HepG2 (cell line): ENCODE results near the gene ABAT. TPM values are rescaled to one million over a fixed set of nuclear protein-coding genes. Genes with fewer than 3 reads are reported as not detected.

Source experiments
- ARNT2 ChIP-seq: sonication (generic); formaldehyde crosslinking; IDR thresholded peaks from 2 replicates; pipeline ENCODE4 v1.8.0; 2022; ENCODE audit warnings: mild to moderate bottlenecking, low read depth, missing genetic modification reagents, moderate library complexity
- DPF2 ChIP-seq: sonication (generic); formaldehyde crosslinking; IDR thresholded peaks from 2 replicates; pipeline ENCODE4 v1.4.0; 2020; ENCODE audit warnings: mild to moderate bottlenecking, low read depth, missing genetic modification reagents, borderline replicate concordance
- ELF3 ChIP-seq: IDR thresholded peaks from 2 replicates; pipeline ENCODE4 v1.6.1; 2016; ENCODE audit warnings: missing genetic modification reagents, missing compliant biosample characterization
- EZH2 ChIP-seq: conservative IDR thresholded peaks from 2 replicates; pipeline ENCODE4 v1.6.1; 2012; ENCODE audit warnings: mild to moderate bottlenecking, low read depth, low read length, moderate library complexity
- FIP1L1 ChIP-seq: fragments of 200-400 bp; formaldehyde crosslinking; IDR thresholded peaks from 2 replicates; pipeline ENCODE4 v1.6.1; 2018; ENCODE audit warnings: low read depth, mild to moderate bottlenecking, low read length, moderate library complexity, borderline replicate concordance; ENCODE audit not compliant: insufficient read depth
- FOXO1 ChIP-seq: sonication (generic); formaldehyde crosslinking; IDR thresholded peaks from 2 replicates; pipeline ENCODE4 v1.4.0; 2020; ENCODE audit warnings: missing genetic modification reagents
- HIVEP1 ChIP-seq: sonication (generic); formaldehyde crosslinking; IDR thresholded peaks from 2 replicates; pipeline ENCODE4 v1.4.0; 2020; ENCODE audit warnings: mild to moderate bottlenecking, missing genetic modification reagents
- HMG20B ChIP-seq: conservative IDR thresholded peaks from 2 replicates; pipeline ENCODE4 v1.6.1; 2016; ENCODE audit warnings: missing genetic modification reagents, missing compliant biosample characterization
- KAT8 ChIP-seq: IDR thresholded peaks from 2 replicates; pipeline ENCODE4 v1.6.1; 2016; ENCODE audit warnings: missing genetic modification reagents, missing compliant biosample characterization
- KDM6A ChIP-seq: IDR thresholded peaks from 2 replicates; pipeline ENCODE4 v1.6.1; 2016; ENCODE audit warnings: low read depth
- MAFG ChIP-seq: sonication (generic); formaldehyde crosslinking; IDR thresholded peaks from 2 replicates; pipeline ENCODE4 v1.5.1; 2020; ENCODE audit warnings: mild to moderate bottlenecking, missing genetic modification reagents
- MLX ChIP-seq: IDR thresholded peaks from 2 replicates; pipeline ENCODE4 v1.6.1; 2016
- PCBP2 ChIP-seq: fragments of 200-400 bp; formaldehyde crosslinking; optimal IDR thresholded peaks from 2 replicates; pipeline ENCODE3; 2018; ENCODE audit warnings: low read length, low read depth; ENCODE audit not compliant: poor library complexity, severe bottlenecking
- POGK ChIP-seq: sonication (generic); formaldehyde crosslinking; conservative IDR thresholded peaks from 2 replicates; pipeline ENCODE4 v1.8.0; 2022; ENCODE audit warnings: mild to moderate bottlenecking, moderate library complexity, missing genetic modification reagents
- RFX5 ChIP-seq: IDR thresholded peaks from 2 replicates; pipeline ENCODE4 v1.6.1; 2011; ENCODE audit warnings: low read depth, low read length, improper control_type of control experiment
- SP1 ChIP-seq, 2 experiments: fragments of 450-650 bp in 1 of 2; sonication (generic) in 1 of 2; formaldehyde crosslinking in 1 of 2; IDR thresholded peaks; 2 replicates each; pipeline versions ENCODE4 v1.4.0 to v1.6.1; 2016 to 2020; ENCODE audit warnings: missing genetic modification reagents in 1 of 2
- SRSF4 ChIP-seq: fragments of 200-400 bp; formaldehyde crosslinking; IDR thresholded peaks from one replicate; pipeline ENCODE4 v1.6.1; 2018; ENCODE audit warnings: mild to moderate bottlenecking, low read depth, low read length, moderate library complexity; ENCODE audit not compliant: poor library complexity, severe bottlenecking
- ZNF292 ChIP-seq: sonication (generic); formaldehyde crosslinking; IDR thresholded peaks from 2 replicates; pipeline ENCODE4 v1.8.1; 2022; ENCODE audit warnings: mild to moderate bottlenecking, low read depth, missing genetic modification reagents, borderline replicate concordance
- ZNF513 ChIP-seq: sonication (generic); formaldehyde crosslinking; conservative IDR thresholded peaks from 2 replicates; pipeline ENCODE4 v1.5.0; 2020; ENCODE audit warnings: missing genetic modification reagents
- ZNF530 ChIP-seq: sonication (generic); formaldehyde crosslinking; IDR thresholded peaks from 2 replicates; pipeline ENCODE4 v1.5.0; 2020; ENCODE audit warnings: low read depth, mild to moderate bottlenecking, missing genetic modification reagents
- ZNF546 ChIP-seq: sonication (generic); formaldehyde crosslinking; conservative IDR thresholded peaks from 2 replicates; pipeline ENCODE4 v1.8.1; 2023; ENCODE audit warnings: mild to moderate bottlenecking, missing genetic modification reagents
- ZNF616 ChIP-seq: sonication (generic); formaldehyde crosslinking; IDR thresholded peaks from 2 replicates; pipeline ENCODE4 v1.5.0; 2020; ENCODE audit warnings: low read depth, mild to moderate bottlenecking, missing genetic modification reagents
- ZNF709 ChIP-seq: sonication (generic); formaldehyde crosslinking; IDR thresholded peaks from 2 replicates; pipeline ENCODE4 v1.5.0; 2020; ENCODE audit warnings: mild to moderate bottlenecking, missing genetic modification reagents
- ZNF850 ChIP-seq: sonication (generic); formaldehyde crosslinking; conservative IDR thresholded peaks from 2 replicates; pipeline ENCODE4 v1.9.0; 2021; ENCODE audit warnings: mild to moderate bottlenecking, missing genetic modification reagents
- polyA plus RNA-seq, 8 experiments: library from polyadenylated mRNA; depleted of rRNA in 3 of 8; stranded (reverse) in 7 of 8; unstranded in 1 of 8; fragments of >200 nt; fragmentation: Illumina TruSeq in 4 of 8; extraction: Trizol in 4 of 8; gene quantifications; 2 replicates each; pipeline versions ENCODE4 v1.2.1 to v1.2.3, GENCODE V29; 2011 to 2016; ENCODE audit warnings: low read depth in 4 of 8, missing spikeins in 1 of 8, mixed read lengths in 1 of 8; ENCODE audit not compliant: insufficient read depth in 1 of 8
- total RNA-seq, 5 experiments: library from RNA; depleted of rRNA; stranded (reverse); fragments of >200 nt; fragmentation: Illumina TruSeq; extraction: Trizol; gene quantifications; 2 replicates each; pipeline ENCODE4 v1.2.3, GENCODE V29; 2016; ENCODE audit warnings: low read depth in 1 of 5

ABAT gene
- total and polyA plus RNA-seq, 2 of the 13 experiments (the other 11 are each of a cell fraction or from before 2014, with no cell fraction given): 47.6 to 97.3 TPM

DNA sequence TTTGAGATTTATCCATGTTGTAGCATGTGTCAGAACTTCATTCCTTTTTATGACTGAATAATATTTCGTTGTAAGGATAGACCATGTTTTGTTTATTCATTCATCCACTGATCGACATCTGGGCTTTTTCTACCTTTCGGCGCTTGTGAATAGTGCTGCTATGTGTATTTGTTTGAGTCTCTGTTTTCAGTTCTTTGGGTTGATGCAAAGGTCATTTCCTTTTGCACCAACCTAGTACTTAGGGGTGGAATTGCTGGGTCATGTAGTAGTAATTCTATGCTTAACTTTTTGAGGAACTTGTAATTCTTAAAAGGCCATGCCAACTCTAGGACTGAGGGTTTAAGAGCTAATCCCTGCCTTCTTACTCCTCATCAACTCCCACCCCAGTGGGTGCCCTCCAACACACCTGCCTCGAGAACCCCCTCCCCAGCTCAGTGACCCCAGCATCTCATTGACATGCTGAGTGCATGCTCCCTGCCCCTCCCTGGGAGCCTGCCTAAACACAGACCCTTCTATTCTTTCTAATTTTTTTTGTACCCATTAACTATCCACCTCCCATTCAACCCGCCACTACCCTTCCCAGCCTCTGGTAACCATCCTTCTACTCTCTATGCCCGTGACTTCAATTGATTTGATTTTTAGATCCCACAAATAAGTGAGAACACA is 51.2 kb downstream of the ABAT start (continued):
- TF ChIP-seq ZNF513 (no peak), EZH2 (no peak), KDM6A (CRISPR knock-in tag) (no peak), SP1 (IDR thresholded peaks at IDR 0.05) (no peak), SP1 (CRISPR knock-in tag; IDR thresholded peaks at IDR 0.05) (no peak), MLX (CRISPR knock-in tag) (0 out of 2 replicates have a peak, but pooled peaks have one; percentile 46), ZNF709 (CRISPR knock-in tag) (no peak), ZNF850 (CRISPR knock-in tag) (0 out of 2 replicates have a peak, but pooled peaks have one; percentile 43), KAT8 (CRISPR knock-in tag) (0 out of 2 replicates have a peak, but pooled peaks have one; percentile 37), ZNF616 (CRISPR knock-in tag) (no peak), PCBP2 (no peak), ZNF530 (CRISPR knock-in tag) (no peak), ZNF292 (no peak), FOXO1 (CRISPR knock-in tag) (no peak; the same call in 1 of the 2 replicates), DPF2 (CRISPR knock-in tag) (peak; percentile 27; the same call in 1 of the 2 replicates), HIVEP1 (no peak), ELF3 (CRISPR knock-in tag) (peak; percentile 72), HMG20B (no peak), ARNT2 (CRISPR knock-in tag) (no peak), FIP1L1 (no peak), SRSF4 (no peak), MAFG (CRISPR knock-in tag) (no peak), ZNF546 (CRISPR knock-in tag) (no peak), POGK (CRISPR knock-in tag) (no peak), RFX5 (no peak)
